Measurements from ENCODE around the gene FYCO1. TPM values are rescaled to one million over a fixed set of nuclear protein-coding genes. Genes with fewer than 3 reads are reported as not detected.

FYCO1 gene
- total RNA-seq, 1 donor from 2014 or later = 29.3 TPM

DNA sequence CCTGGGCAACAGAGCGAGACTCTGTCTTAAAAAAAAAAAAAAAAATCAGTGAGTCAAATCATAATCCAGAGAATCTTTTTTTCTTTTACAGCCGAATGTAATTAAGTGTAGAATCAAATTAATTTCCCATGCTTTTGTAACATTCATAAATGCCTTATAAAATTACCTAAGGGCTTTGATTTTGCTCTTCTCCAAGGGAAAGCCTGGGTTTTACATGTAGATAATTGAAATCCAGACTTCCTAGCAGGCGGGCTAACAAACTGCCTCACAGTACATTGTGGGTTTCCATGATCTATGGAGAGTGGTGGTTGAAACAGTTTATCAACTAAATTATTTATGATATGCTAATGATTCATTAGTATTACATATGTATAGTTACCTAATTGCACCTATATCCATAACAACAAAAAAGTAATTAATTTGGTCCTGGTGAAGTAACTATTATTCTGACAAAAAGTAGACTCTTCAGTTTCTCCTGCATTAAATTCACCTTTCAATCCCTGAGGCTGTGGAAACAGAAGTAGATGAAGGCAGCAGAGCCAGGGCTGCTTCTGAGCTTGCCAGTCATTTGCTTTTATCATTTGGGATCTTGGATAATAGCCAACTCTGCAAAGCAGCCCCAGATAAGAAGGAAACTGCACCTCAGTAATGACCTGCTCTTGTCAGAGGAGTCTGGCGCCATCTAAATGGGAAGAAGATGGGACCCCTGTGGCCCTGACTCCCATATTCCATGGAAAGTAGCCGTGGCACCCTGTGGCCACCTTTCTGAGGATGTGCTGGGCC, 99.7 kb downstream of the FYCO1 start:
- DNase-seq (ENCODE audit: extremely low read depth, low read depth, low spot score) = no peak

DNA sequence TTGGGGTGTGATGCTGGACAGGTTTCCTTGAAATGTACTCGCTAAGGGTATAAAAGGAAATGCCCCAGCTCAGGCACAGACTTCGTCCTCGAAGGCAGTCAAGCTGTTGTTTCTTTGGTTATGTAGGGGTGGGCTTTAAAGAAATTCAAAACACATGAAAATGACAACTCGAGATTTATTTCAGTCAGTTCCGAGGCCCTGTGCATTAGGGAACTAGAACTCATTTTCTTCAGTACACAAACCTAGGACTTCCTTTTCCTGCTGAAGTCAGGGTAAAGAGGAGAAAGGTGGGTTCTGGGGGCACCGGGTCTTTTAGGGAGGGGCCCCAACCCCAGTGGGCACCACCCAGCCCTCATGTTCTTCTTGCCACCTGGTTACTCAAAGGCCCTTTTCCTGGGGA, 101.6 kb downstream of the FYCO1 start:
- no peak for DNase-seq (ENCODE audit: extremely low read depth, low read depth, low spot score)

GRCh38 chr3:45892161-45892560, 103.5 kb downstream of the FYCO1 start:
- DNase-seq (ENCODE audit: extremely low read depth, low read depth, low spot score) = no peak

- no peak for DNase-seq (ENCODE audit: extremely low read depth, low read depth, low spot score)
Measured at GRCh38 chr3:45890405-45890804, 105.2 kb downstream of the FYCO1 start.

- DNase-seq (ENCODE audit: extremely low read depth, low read depth, low spot score) = no peak
Measured at GRCh38 chr3:45889337-45889736, 106.3 kb downstream of the FYCO1 start.

DNA sequence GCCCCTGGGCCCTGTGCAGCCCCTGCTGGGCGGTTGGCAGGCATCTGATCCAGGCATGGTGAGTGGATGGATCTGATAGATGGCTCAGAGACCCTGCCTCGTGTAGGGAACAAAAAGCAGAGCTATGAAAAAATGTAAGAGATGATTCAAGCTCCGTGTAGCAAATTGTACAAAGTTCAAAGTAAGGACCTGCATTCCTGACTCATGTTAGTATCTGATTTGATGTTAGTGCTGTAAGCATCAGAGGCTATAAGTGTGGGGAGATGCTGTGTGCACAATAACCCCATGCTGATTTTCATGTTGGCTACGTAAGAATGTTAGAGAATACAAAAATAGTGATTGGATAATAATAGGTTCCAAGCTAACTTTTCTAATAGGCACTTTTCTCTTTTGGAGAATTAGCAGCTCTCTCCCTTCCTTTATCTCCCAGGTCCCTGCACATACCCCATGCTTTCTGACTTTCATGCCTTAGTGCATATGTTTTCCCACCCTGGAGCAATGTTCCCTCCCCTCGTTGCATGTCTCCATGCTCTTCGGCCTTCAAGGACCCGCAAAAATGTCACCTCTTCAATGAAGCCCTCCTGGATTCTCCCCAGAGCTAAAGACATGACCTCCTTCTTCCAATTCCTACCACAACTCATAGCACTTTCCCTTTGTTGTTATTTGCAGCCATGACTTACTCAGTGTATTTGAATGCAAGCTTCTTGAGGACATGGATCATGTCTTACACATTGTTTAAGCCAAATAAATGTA, 107.7 kb downstream of the FYCO1 start:
- no peak for DNase-seq (ENCODE audit: extremely low read depth, low read depth, low spot score)

DNA sequence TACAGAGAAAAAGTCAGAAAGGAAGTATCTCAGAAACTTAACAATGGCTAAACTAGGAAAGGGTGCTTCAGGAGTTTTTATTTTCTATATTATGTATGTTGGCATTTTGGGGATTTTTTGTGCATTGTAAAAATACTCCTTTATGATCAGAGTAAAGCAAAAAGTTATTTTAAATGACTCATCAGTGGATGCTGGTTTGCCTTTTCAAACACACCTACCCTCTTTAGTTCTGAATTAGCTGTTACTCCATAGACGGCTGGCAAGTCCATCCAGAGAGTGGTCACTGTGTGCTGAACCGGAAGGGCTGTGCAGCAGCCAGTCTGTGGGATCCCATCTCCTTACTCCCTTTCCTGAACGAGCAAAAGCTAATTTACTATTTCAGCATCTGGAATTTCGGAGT, 108.3 kb downstream of the FYCO1 start:
- DNase-seq (ENCODE audit: extremely low read depth, low read depth, low spot score) = no peak

DNA sequence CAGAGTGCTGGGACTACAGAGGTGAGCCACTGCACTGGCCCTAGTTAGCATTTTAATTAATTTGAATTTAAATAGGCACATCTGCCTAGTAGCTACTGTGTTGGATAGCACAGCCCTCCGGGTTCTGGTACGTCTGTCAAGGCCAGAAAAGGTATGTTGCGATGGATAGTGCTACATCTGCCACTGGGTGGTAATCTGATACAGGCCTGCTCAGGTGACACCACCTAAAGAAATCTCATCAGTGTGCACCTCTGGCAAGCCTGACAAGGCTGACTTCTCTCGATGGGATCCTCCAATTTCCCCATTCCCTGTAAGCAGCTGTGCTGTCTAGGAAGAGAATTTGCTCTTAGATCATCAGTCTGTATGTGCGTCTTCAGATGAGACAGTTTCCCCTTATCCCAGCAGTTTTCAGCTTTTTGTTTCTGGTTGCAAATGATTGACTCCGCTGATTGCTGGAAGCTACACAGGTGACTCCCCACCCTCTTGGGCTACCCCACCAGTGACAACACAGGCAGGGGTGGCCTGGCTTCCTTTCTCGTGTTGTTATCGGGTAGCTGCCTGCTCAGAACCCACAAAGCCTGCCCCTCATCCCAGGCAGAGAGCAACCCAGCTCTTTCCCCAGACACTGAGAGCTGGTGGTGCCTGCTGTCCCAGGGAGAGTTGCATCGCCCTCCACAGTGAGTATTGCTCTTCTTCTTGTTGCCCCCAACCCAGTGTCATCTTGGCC, 109.5 kb downstream of the FYCO1 start, which contains the start of gene CCR9:
TSS of gene CCR9 (plus strand) at position 565 of the 727 bp plus-strand sequence. CDS start 8,391 bp downstream, outside the sequence.
- no peak for DNase-seq (ENCODE audit: extremely low read depth, low read depth, low spot score)

DNA sequence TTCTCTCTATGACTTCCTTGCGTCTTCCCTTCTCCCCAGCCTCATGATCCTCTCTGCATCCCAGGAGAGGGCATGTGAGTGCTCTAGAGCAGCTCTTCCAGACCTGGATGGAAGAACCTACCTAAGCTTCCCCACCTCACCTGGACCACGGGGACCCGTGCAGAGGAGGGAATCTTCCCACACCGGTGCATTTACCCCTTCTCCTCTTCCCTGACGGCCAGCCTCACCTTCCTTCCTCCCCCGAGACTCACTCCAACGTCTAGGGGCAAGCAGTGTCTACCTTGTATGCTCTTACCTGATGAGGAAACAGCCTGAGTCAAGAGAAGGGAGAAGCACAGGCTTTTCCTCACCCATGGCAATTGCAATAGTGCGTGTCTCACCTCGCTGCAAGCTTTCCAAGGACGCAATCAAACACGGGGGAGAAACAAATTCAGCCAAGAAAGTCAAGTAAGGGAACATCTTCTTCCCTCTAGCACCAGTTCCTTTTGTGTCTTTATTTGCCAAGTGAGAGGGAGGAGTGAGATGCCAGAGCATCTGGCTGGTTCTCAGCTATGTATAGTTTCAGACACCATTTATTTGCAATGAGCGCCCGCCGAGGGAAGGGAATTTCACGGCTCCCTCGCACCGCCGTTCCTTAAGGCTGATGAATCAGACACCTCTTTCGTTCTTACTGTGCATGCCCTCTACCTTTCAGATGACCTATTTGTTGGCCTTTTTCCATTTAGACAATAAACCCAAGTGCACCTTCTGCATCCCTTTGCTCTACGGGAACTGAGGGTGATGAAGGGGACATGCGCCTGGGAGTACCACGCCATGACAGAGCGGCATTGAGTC, 111.0 kb downstream of the FYCO1 start:
- no peak for DNase-seq (ENCODE audit: extremely low read depth, low read depth, low spot score)

GRCh38 chr3:45881078-45882022, 114.3 kb downstream of the FYCO1 start:
- DNase-seq (ENCODE audit: extremely low read depth, low read depth, low spot score) = no peak

GRCh38 chr3:45880725-45881077, 114.9 kb downstream of the FYCO1 start:
- DNase-seq (ENCODE audit: extremely low read depth, low read depth, low spot score) = no peak

- DNase-seq (ENCODE audit: extremely low read depth, low read depth, low spot score) = no peak
Measured at GRCh38 chr3:45878124-45878523, 117.5 kb downstream of the FYCO1 start.

DNA sequence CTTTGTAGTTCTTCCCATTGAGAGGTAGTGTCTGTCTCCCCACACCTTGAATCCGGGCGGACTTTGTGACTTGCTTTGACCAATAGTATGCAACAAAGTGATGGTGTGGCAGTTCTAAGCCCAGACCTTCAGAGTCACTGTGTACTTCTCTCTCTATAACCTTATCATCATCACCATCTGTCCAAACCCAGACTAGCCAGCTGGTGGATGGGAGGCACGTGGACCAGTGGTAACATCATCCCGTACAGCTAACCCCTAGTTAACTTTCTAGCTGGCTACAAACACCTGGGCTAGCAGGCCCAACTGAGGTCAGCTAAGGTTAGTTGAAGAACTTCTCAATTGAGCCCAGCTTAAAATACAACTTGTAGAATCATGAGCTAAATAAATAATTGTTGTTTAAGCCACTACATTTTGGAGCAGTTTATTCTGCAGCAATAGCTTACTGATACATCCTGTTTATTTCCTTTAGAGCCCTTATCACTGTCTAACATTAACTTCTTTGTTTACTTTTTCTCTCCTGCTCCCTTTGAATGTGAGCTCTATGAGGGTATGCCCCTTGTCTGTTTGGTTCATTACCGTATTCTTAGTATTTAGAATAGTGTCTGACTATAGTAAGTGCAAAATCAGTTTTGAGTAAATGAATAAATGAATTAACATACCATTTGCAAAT, 120.8 kb downstream of the FYCO1 start:
- DNase-seq (ENCODE audit: extremely low read depth, low read depth, low spot score) = no peak

DNA sequence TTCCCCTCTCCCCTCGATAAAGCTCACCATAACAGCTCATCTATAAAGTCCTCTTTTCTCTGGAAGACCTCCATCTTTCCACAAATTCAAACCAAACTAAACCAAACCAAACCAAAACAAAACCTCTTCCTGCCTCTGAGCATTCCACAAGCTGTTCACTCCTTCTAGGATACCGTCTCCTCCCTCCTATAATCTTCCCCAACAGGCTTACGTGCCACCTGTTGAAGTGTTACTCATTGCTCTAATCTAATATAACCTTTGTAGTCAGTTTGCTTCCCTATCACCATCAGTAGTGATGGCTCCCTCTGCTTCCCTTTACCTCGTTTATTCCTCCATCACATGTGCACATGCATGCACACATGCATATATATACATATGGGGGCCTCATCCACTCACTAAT, 122.0 kb downstream of the FYCO1 start:
- DNase-seq (ENCODE audit: extremely low read depth, low read depth, low spot score) = no peak

DNA sequence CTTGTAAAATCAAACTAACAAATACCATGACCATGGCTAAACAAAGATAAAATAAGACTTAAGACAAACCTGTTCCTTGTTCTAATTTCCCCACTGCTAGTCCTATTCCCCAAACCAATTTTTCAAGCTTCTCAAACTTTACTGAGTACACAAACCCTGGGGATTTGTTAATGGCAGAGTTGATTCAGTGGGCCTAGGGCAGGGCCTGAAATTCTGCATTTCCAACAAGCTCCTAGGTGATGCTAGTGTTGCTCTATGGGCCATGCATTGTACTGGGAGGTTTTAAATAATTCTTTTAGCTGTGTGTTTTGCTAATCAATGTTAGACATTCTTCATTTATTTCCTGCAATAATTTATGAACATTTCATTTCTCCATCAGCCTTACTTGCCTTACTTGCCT, 122.6 kb downstream of the FYCO1 start:
- DNase-seq (ENCODE audit: extremely low read depth, low read depth, low spot score) = no peak

- no peak for DNase-seq (ENCODE audit: extremely low read depth, low read depth, low spot score)
Measured at GRCh38 chr3:45872569-45872968, 123.1 kb downstream of the FYCO1 start.

DNA sequence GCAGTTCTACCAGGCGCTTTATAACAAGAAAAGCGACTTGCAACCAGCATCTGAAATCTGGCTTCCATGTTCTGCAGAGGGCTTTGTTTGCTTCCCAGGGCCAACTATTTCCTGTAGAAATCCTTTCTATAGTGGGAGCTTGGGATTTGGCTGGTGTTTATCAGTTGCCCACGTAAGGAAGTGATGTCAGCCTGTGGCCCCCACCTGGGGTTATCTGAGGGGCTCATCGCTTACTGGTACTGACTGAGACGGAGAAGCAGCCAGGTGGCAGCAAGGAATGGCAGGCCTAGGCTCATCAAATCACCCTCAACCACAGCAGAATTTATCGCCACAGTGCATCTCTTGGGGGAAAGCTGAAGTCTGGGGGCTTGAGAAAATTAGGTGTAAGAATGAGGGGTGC, 123.8 kb downstream of the FYCO1 start:
- no peak for DNase-seq (ENCODE audit: extremely low read depth, low read depth, low spot score)

DNA sequence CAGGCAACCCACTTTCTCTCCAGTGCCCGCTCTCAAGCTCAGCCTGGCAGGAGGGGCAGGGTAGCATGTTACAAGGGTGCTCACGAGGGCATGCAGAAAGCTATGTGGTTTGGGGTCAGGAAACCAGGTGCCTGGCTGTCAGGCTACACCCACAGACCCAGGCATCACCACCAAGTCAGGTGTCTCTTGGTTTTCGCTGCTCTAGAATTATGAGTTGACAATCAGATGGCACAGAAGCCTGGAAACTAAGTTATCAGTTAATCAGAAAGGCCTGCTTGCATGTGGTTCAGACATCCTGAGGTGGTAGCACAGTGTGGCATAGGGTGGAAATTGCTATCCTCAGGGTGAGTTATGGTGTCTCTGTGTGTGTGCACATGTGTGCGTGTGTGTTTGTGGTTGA, 125.5 kb downstream of the FYCO1 start:
- no peak for DNase-seq (ENCODE audit: extremely low read depth, low read depth, low spot score)

DNA sequence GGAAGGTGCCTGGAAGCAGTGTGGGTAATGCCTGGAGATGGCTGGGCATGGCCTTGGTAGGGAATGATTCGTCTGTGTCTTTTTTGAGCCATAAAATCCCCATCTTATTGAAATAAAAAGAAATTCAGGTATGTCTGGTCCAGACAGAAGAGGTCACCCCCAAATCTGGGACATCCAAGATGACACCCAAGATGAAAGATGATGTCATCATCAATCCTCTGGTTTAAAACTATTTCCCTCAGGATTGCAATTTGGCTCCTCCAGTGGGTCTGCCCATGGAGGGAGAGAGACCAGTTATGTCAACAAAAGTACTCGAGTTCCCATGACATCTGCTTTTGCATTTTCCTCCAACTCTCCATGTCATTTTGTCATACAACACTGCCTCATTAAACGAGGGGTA, 126.0 kb downstream of the FYCO1 start:
- no peak for DNase-seq (ENCODE audit: extremely low read depth, low read depth, low spot score)

Data from glomerular endothelial cell (primary cell).